Tibial artery (tissue), 4 donors: ENCODE measurements around the gene MPRIP.

Source experiments
- DNase-seq, 2 donors: peaks; one replicate each; pipeline ENCODE4 v3.0.0-alpha.2; 2019
- H3K27ac ChIP-seq, 2 donors: fragments of 200-600 bp; sonication (generic) in 1 of 2; 1 replicate in 1 of 2; 2 replicates in 1 of 2; pipeline ENCODE4 v1.5.1; 2018 to 2019; ENCODE audit warnings: mild to moderate bottlenecking in 1 of 2
- H3K27me3 ChIP-seq, 2 donors: fragments of 200-600 bp; sonication (generic) in 1 of 2; one replicate each; pipeline versions ENCODE4 v1.5.1 to v1.6.0; 2016 to 2019
- H3K36me3 ChIP-seq, 3 donors: fragments of 200-600 bp; sonication (generic) in 2 of 3; one replicate each; pipeline ENCODE4 v1.5.1; 2016 to 2019; ENCODE audit warnings: mild to moderate bottlenecking in 2 of 3
- H3K4me1 ChIP-seq, 4 donors: fragments of 200-600 bp; sonication (generic) in 2 of 4; 1 replicate in 3 of 4; 2 replicates in 1 of 4; pipeline ENCODE4 v1.5.1; 2016 to 2019
- H3K4me3 ChIP-seq, 2 donors: fragments of 200-600 bp; sonication (generic) in 1 of 2; 1 replicate in 1 of 2; 2 replicates in 1 of 2; pipeline ENCODE4 v1.5.1; 2018 to 2019; ENCODE audit warnings: mild to moderate bottlenecking in 2 of 2
- H3K9me3 ChIP-seq, 3 donors: fragments of 200-600 bp; sonication (generic) in 1 of 3; one replicate each; pipeline ENCODE4 v1.5.1; 2016 to 2019
- CTCF ChIP-seq, 2 experiments: fragments of 200-600 bp in 1 of 2; fragments of 450-650 bp in 1 of 2; IDR thresholded peaks; one replicate each; pipeline ENCODE4 v1.5.1; 2017 to 2019; ENCODE audit warnings: antibody characterized with exemption in 2 of 2, mild to moderate bottlenecking in 1 of 2, moderate library complexity in 1 of 2
- intact Hi-C: fragments of 100-400 bp; cut with DNase I; formaldehyde crosslinking; loops from one replicate; pipeline ENCODE4 v1.15.0; 2023; ENCODE audit warnings: low total_unique reads

Gene MPRIP

GRCh38 chr17:17067257-17067656 is 25.0 kb downstream of the MPRIP start:
- intact Hi-C loops: no loop called here
- Histone ChIP-seq H3K27me3 (no peaks in the 10 kb centered on the region), H3K9me3 (no peaks in the 10 kb centered on the region), H3K36me3 (peaks cover 0 to 3% (median 0%) of the 10 kb centered on the region in 3 donors), H3K4me3 (no peak overlapping the region), H3K4me1 (peaks cover 0 to 98% (median 48%) of the 10 kb centered on the region in 4 donors), H3K27ac (peak overlapping the region in 1 of 2 donors; percentile 3)
- TF ChIP-seq CTCF (IDR thresholded peaks at IDR 0.05): no peak
- DNase-seq: peak in 1 of 2 donors; percentile 0

DNA sequence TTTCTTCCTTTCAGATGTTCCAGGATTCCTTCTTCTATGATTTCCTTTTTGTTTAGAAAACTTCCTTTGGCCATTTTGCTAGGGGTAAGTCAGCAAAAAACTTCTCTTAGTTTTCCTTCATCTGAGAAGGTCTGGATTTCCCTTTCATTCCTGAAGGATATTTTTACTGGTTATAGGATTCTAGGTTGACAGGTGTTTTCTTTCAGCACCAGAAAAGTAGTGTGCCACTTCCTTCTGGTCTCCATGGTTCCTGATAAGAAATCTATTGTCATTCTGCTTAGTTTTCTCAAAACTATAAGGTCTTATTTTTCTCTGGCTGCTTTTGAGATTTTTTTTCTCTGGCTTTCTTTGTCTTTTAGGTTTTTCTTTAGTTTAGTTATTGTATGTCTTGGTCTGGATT is 27.6 kb downstream of the MPRIP start:
- no peaks in the 10 kb centered on the region for H3K9me3 ChIP-seq
- peaks cover 0 to 9% (median 3%) of the 10 kb centered on the region in 3 donors for H3K36me3 ChIP-seq
- no peak overlapping the region for H3K4me3 ChIP-seq
- intact Hi-C loops: no loop called here
- peaks cover 0 to 98% (median 48%) of the 10 kb centered on the region in 4 donors for H3K4me1 ChIP-seq
- no peak for DNase-seq
- TF ChIP-seq CTCF (IDR thresholded peaks at IDR 0.05): no peak
- no peaks in the 10 kb centered on the region for H3K27me3 ChIP-seq
- peak overlapping the region in 1 of 2 donors; percentile 52 for H3K27ac ChIP-seq

DNA sequence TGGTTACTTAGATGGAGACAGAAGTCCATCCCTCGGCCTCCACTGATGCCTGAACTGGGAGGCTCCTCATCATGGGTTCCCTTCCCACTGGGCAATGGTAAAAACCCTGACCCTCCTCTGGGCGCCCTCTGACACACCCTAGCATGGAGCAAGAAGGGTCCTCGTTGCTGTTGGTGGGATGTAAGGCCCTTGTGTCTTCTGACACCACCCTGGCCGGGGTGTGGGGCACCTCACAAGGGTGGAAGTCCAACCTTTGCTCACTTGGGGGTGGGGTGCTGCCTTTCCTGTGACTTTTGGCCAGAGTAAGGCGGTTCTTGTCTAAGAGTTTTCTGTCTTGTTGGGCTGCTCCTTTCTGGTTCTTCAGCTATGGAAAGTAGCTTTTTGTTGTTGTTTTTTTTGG is 28.7 kb downstream of the MPRIP start:
- Histone ChIP-seq H3K36me3 (peaks cover 0 to 11% (median 3%) of the 10 kb centered on the region in 3 donors), H3K4me1 (peaks cover 0 to 98% (median 56%) of the 10 kb centered on the region in 4 donors), H3K4me3 (no peak overlapping the region), H3K27ac (peak overlapping the region; percentile 35 to 52), H3K9me3 (no peaks in the 10 kb centered on the region), H3K27me3 (no peaks in the 10 kb centered on the region)
- intact Hi-C loops: no loop called here
- DNase-seq: peak; percentile 9 to 44
- no peak for TF ChIP-seq CTCF (IDR thresholded peaks at IDR 0.05)

GRCh38 chr17:17071531-17072360 is 29.5 kb downstream of the MPRIP start:
- DNase-seq: peak; percentile 3 to 43

DNA sequence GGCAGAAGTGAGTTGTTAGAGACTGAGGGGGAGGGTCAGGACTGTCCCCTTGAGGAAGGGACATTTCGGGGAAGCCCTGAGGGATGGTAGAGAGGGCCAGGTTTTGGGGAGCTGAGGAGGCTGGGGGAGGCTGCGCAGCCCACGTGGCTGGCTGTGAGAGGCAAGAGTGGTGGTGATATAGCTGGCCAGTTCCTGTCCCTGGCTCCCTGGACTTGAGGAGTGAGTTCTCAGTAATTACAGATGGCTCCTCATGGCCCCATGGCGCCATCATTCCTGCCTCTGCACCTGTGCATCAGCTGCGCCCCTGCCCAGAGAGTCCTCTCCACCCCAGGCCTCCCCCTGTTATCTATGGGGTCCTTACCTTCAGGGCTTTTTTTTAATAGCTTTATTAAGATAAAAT is 30.3 kb downstream of the MPRIP start:
- no peak overlapping the region for H3K4me3 ChIP-seq
- H3K36me3 ChIP-seq: peaks cover under 1 to 24% (median 7%) of the 10 kb centered on the region in 3 donors
- no peak for TF ChIP-seq CTCF (IDR thresholded peaks at IDR 0.05)
- H3K27me3 ChIP-seq: no peaks in the 10 kb centered on the region
- H3K27ac ChIP-seq: peak overlapping the region; percentile 35 to 52
- intact Hi-C loops: no loop called here
- DNase-seq: peak in 1 of 2 donors; percentile 50
- no peaks in the 10 kb centered on the region for H3K9me3 ChIP-seq
- peaks cover 0 to 98% (median 66%) of the 10 kb centered on the region in 4 donors for H3K4me1 ChIP-seq

More at GRCh38 chr17:17071531-17072360, 29.5 kb downstream of the MPRIP start:
- H3K27ac ChIP-seq: peak overlapping the region; percentile 35 to 52
- peaks cover 0 to 98% (median 64%) of the 10 kb centered on the region in 4 donors for H3K4me1 ChIP-seq
- H3K36me3 ChIP-seq: peaks cover 0 to 18% (median 3%) of the 10 kb centered on the region in 3 donors
- H3K9me3 ChIP-seq: no peaks in the 10 kb centered on the region
- no peak overlapping the region for H3K4me3 ChIP-seq
- no peaks in the 10 kb centered on the region for H3K27me3 ChIP-seq
- intact Hi-C loops: no loop called here
- no peak for TF ChIP-seq CTCF (IDR thresholded peaks at IDR 0.05)
